Measurements from ENCODE around the gene CCNA1. TPM values are rescaled to one million over a fixed set of nuclear protein-coding genes. Genes with fewer than 3 reads are reported as not detected.

The CCNA1 gene
- polyA plus RNA-seq, 4 donors: 0.03 to 0.27 (median 0.22) TPM; not detected in 1

- H3K27ac ChIP-seq (ENCODE audit: low read depth in 1 of 3, low read length in 2 of 3): no peak overlapping the region
- WGBS, 3 donors: 17 to 42% (median 23%) methylated on average over 9 of the region's 9 CpGs
- no peaks in the 10 kb centered on the region for H3K36me3 ChIP-seq (ENCODE audit: control insufficient read depth in 3 of 3, insufficient read depth in 2 of 3, low read depth in 1 of 3, low read length in 3 of 3)
- H3K27me3 ChIP-seq (ENCODE audit: control insufficient read depth in 3 of 3, insufficient read depth in 3 of 3, low read length in 3 of 3): no peaks in the 10 kb centered on the region
- no peak overlapping the region for H3K4me3 ChIP-seq (ENCODE audit: low read depth in 1 of 3, low read length in 3 of 3)
- no peak for FAIRE-seq
- H3K4me1 ChIP-seq (ENCODE audit: control insufficient read depth in 3 of 3, insufficient read depth in 2 of 3, low read depth in 1 of 3, low read length in 2 of 3): peaks cover 0 to 9% (median 0%) of the 10 kb centered on the region in 3 donors
- peak; percentile 14 to 42 for DNase-seq
- H3K9me3 ChIP-seq (ENCODE audit: control insufficient read depth in 2 of 2, insufficient read depth in 1 of 2, low read depth in 1 of 2, low read length in 1 of 2): no peaks in the 10 kb centered on the region
Observed at GRCh38 chr13:36418022-36418805, 14.1 kb upstream of the CCNA1 start.

DNA sequence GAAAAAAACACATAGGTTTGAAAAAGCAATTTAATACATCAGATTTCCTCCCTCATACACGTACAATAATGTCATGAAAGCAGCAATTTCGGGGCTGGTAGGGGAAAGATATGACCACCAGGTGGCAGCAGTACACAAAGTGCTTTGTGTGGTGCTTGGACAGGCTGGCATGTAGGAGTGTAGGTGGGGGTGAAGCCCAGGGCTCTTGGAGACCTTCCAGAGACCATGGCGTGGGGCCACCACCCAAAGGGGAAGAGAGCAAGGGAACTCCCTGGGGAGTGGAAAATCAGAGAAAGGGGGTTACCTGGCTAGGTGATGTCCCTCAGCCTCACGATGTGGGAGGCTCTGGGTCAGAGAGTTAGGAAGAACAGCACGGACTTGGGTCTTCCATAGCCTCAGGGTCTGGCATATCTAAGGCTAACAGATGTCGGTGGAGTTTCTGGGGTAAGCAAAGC lies 11.8 kb upstream of the CCNA1 start:
- FAIRE-seq (no peak), DNase-seq (peak; percentile 60 to 76)
- H3K9me3 ChIP-seq (ENCODE audit: control insufficient read depth in 2 of 2, insufficient read depth in 1 of 2, low read depth in 1 of 2, low read length in 1 of 2): no peaks in the 10 kb centered on the region
- no peaks in the 10 kb centered on the region for H3K27me3 ChIP-seq (ENCODE audit: control insufficient read depth in 3 of 3, insufficient read depth in 3 of 3, low read length in 3 of 3)
- H3K27ac ChIP-seq (ENCODE audit: low read depth in 1 of 3, low read length in 2 of 3): no peak overlapping the region
- H3K4me1 ChIP-seq (ENCODE audit: control insufficient read depth in 3 of 3, insufficient read depth in 2 of 3, low read depth in 1 of 3, low read length in 2 of 3): peaks cover 0 to 9% (median 0%) of the 10 kb centered on the region in 3 donors
- H3K36me3 ChIP-seq (ENCODE audit: control insufficient read depth in 3 of 3, insufficient read depth in 2 of 3, low read depth in 1 of 3, low read length in 3 of 3): no peaks in the 10 kb centered on the region
- H3K4me3 ChIP-seq (ENCODE audit: low read depth in 1 of 3, low read length in 3 of 3): no peak overlapping the region
- 32 to 42% (median 39%) methylated on average over 6 of the region's 6 CpGs for WGBS, 3 donors

DNA sequence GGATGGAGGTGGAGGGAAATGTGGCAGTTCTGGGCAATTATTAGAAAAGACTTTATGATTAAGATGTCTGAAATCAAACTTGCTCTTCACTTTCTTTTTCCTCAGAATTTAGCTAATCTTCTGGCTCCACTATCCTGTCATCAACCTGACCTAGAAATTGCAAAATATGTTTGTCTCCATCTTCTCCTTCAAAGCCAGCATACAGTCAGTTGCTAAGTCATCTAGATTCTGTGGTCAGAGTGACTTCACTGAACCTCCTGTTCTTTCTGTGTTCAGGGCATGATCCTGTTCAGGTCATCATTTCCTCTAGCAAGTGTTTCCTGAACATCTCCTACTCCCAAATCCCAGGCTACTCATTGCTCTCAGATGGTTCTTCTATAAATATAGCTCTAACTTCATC lies 10.8 kb upstream of the CCNA1 start:
- no peak for DNase-seq
- Histone ChIP-seq H3K36me3 (ENCODE audit: control insufficient read depth in 3 of 3, insufficient read depth in 2 of 3, low read depth in 1 of 3, low read length in 3 of 3) (no peaks in the 10 kb centered on the region), H3K4me1 (ENCODE audit: control insufficient read depth in 3 of 3, insufficient read depth in 2 of 3, low read depth in 1 of 3, low read length in 2 of 3) (peaks cover 0 to 9% (median 0%) of the 10 kb centered on the region in 3 donors), H3K27ac (ENCODE audit: low read depth in 1 of 3, low read length in 2 of 3) (no peak overlapping the region), H3K27me3 (ENCODE audit: control insufficient read depth in 3 of 3, insufficient read depth in 3 of 3, low read length in 3 of 3) (no peaks in the 10 kb centered on the region), H3K4me3 (ENCODE audit: low read depth in 1 of 3, low read length in 3 of 3) (no peak overlapping the region), H3K9me3 (ENCODE audit: control insufficient read depth in 2 of 2, insufficient read depth in 1 of 2, low read depth in 1 of 2, low read length in 1 of 2) (no peaks in the 10 kb centered on the region)
- no peak for FAIRE-seq

DNA sequence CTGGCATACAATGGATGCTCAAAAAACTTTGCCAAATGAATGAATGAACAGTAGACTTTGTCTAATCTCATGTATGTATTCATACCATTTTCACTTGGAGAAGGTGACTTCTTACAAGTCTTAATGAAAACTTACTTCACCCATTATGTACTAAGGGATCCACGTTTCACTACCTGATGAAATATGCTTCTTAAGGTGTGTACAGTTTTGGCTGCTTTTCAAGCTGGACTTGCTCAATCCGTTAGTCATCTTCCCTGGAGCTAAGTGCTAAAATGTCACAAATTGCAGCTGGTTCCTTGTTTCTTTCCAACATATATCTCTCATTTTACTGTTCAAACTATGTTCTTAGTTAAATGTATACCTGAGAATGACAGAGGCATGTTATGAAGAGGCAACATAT lies 4.2 kb upstream of the CCNA1 start:
- H3K27me3 ChIP-seq (ENCODE audit: control insufficient read depth in 3 of 3, insufficient read depth in 3 of 3, low read length in 3 of 3): peaks cover 4 to 36% (median 16%) of the 10 kb centered on the region in 3 donors
- no peaks in the 10 kb centered on the region for H3K36me3 ChIP-seq (ENCODE audit: control insufficient read depth in 3 of 3, insufficient read depth in 2 of 3, low read depth in 1 of 3, low read length in 3 of 3)
- no peak for DNase-seq
- no peak overlapping the region for H3K4me3 ChIP-seq (ENCODE audit: low read depth in 1 of 3, low read length in 3 of 3)
- no peak overlapping the region for H3K27ac ChIP-seq (ENCODE audit: low read depth in 1 of 3, low read length in 2 of 3)
- H3K4me1 ChIP-seq (ENCODE audit: control insufficient read depth in 3 of 3, insufficient read depth in 2 of 3, low read depth in 1 of 3, low read length in 2 of 3): peaks cover 0 to 10% (median 0%) of the 10 kb centered on the region in 3 donors
- no peak for FAIRE-seq
- 8 to 48% (median 35%) methylated on average over 2 of the region's 2 CpGs for WGBS, 3 donors
- H3K9me3 ChIP-seq (ENCODE audit: control insufficient read depth in 2 of 2, insufficient read depth in 1 of 2, low read depth in 1 of 2, low read length in 1 of 2): no peaks in the 10 kb centered on the region

GRCh38 chr13:36430247-36431203 lies 1.8 kb upstream of the CCNA1 start:
- peak in 1 of 2 donors; percentile 8 for DNase-seq
- peaks cover 0 to 10% (median 0%) of the 10 kb centered on the region in 3 donors for H3K4me1 ChIP-seq (ENCODE audit: control insufficient read depth in 3 of 3, insufficient read depth in 2 of 3, low read depth in 1 of 3, low read length in 2 of 3)
- H3K36me3 ChIP-seq (ENCODE audit: control insufficient read depth in 3 of 3, insufficient read depth in 2 of 3, low read depth in 1 of 3, low read length in 3 of 3): no peaks in the 10 kb centered on the region
- no peaks in the 10 kb centered on the region for H3K9me3 ChIP-seq (ENCODE audit: control insufficient read depth in 2 of 2, insufficient read depth in 1 of 2, low read depth in 1 of 2, low read length in 1 of 2)
- H3K27ac ChIP-seq (ENCODE audit: low read depth in 1 of 3, low read length in 2 of 3): no peak overlapping the region
- 9 to 13% (median 9%) methylated on average over 34 of the region's 34 CpGs for WGBS, 3 donors
- no peak for FAIRE-seq
- peaks cover 4 to 41% (median 19%) of the 10 kb centered on the region in 3 donors for H3K27me3 ChIP-seq (ENCODE audit: control insufficient read depth in 3 of 3, insufficient read depth in 3 of 3, low read length in 3 of 3)
- no peak overlapping the region for H3K4me3 ChIP-seq (ENCODE audit: low read depth in 1 of 3, low read length in 3 of 3)

DNA sequence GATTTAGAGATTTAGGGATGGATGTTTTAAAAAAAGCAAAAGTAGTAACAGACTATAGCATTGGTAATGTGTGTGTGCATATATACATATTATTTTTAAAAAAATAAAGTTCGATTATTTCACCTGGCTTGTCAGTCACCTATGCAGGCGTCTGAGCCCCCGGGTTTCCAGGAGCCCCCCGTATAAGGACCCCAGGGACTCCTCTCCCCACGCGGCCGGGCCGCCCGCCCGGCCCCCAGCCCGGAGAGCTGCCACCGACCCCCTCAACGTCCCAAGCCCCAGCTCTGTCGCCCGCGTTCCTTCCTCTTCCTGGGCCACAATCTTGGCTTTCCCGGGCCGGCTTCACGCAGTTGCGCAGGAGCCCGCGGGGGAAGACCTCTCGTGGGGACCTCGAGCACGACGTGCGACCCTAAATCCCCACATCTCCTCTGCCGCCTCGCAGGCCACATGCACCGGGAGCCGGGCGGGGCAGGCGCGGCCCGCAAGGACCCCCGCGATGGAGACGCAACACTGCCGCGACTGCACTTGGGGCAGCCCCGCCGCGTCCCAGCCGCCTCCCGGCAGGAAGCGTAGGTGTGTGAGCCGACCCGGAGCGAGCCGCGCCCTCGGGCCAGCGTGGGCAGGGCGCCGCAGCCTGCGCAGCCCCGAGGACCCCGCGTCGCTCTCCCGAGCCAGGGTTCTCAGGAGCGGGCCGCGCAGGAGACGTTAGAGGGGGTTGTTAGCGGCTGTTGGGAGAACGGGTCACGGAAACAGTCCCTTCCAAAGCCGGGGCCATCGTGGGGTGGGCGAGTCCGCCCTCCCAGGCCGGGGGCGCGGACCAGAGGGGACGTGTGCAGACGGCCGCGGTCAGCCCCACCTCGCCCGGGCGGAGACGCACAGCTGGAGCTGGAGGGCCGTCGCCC lies 840 bp upstream of the CCNA1 start:
- FAIRE-seq (no peak), DNase-seq (peak in 1 of 2 donors; percentile 10)
- Histone ChIP-seq H3K27me3 (ENCODE audit: control insufficient read depth in 3 of 3, insufficient read depth in 3 of 3, low read length in 3 of 3) (peaks cover 4 to 41% (median 19%) of the 10 kb centered on the region in 3 donors), H3K27ac (ENCODE audit: low read depth in 1 of 3, low read length in 2 of 3) (no peak overlapping the region), H3K4me3 (ENCODE audit: low read depth in 1 of 3, low read length in 3 of 3) (peak overlapping the region in 2 of 3 donors; percentile 15 to 17), H3K36me3 (ENCODE audit: control insufficient read depth in 3 of 3, insufficient read depth in 2 of 3, low read depth in 1 of 3, low read length in 3 of 3) (no peaks in the 10 kb centered on the region), H3K4me1 (ENCODE audit: control insufficient read depth in 3 of 3, insufficient read depth in 2 of 3, low read depth in 1 of 3, low read length in 2 of 3) (peaks cover 0 to 10% (median 0%) of the 10 kb centered on the region in 3 donors), H3K9me3 (ENCODE audit: control insufficient read depth in 2 of 2, insufficient read depth in 1 of 2, low read depth in 1 of 2, low read length in 1 of 2) (no peaks in the 10 kb centered on the region)
- WGBS, 3 donors: 2 to 11% (median 7%) methylated on average over 64 to 85 of the region's 85 CpGs

- Histone ChIP-seq H3K27ac (ENCODE audit: low read depth in 1 of 3, low read length in 2 of 3) (no peak overlapping the region), H3K9me3 (ENCODE audit: control insufficient read depth in 2 of 2, insufficient read depth in 1 of 2, low read depth in 1 of 2, low read length in 1 of 2) (no peaks in the 10 kb centered on the region), H3K4me1 (ENCODE audit: control insufficient read depth in 3 of 3, insufficient read depth in 2 of 3, low read depth in 1 of 3, low read length in 2 of 3) (peaks cover 0 to 3% (median 0%) of the 10 kb centered on the region in 3 donors), H3K4me3 (ENCODE audit: low read depth in 1 of 3, low read length in 3 of 3) (no peak overlapping the region), H3K27me3 (ENCODE audit: control insufficient read depth in 3 of 3, insufficient read depth in 3 of 3, low read length in 3 of 3) (peaks cover 2 to 17% (median 10%) of the 10 kb centered on the region in 3 donors), H3K36me3 (ENCODE audit: control insufficient read depth in 3 of 3, insufficient read depth in 2 of 3, low read depth in 1 of 3, low read length in 3 of 3) (no peaks in the 10 kb centered on the region)
- WGBS, 3 donors: 71 to 79% (median 76%) methylated on average over 4 of the region's 4 CpGs
- no peak for DNase-seq
- no peak for FAIRE-seq
Observed at GRCh38 chr13:36436811-36437210, 4.5 kb downstream of the CCNA1 start.

All from small intestine (tissue), 7 donors.